Esophagus muscularis mucosa (tissue), 4 donors: Measurements from ENCODE around the gene ALDH16A1. TPM values are rescaled to one million over a fixed set of nuclear protein-coding genes. Genes with fewer than 3 reads are reported as not detected.

Source experiments
- DNase-seq: peaks from one replicate; pipeline ENCODE4 v3.0.0-alpha.2; 2017; ENCODE audit errors: extremely low spot score
- H3K27ac ChIP-seq, 4 donors: fragments of 200-600 bp; sonication (generic); replicated peaks in 1 of 4; 1 replicate in 3 of 4; 2 replicates in 1 of 4; pipeline ENCODE4 v1.5.1; 2016 to 2019; ENCODE audit warnings: mild to moderate bottlenecking in 1 of 4
- H3K27me3 ChIP-seq, 4 donors: fragments of 200-600 bp; sonication (generic); one replicate each; pipeline versions ENCODE4 v1.5.1 to v1.6.0; 2016 to 2019
- H3K36me3 ChIP-seq, 4 donors: fragments of 200-600 bp; sonication (generic); one replicate each; pipeline ENCODE4 v1.5.1; 2016 to 2019
- H3K4me1 ChIP-seq, 4 donors: fragments of 200-600 bp; sonication (generic); one replicate each; pipeline ENCODE4 v1.5.1; 2016 to 2019
- H3K4me3 ChIP-seq, 4 donors: fragments of 200-600 bp; sonication (generic); 1 replicate in 2 of 4; 2 replicates in 2 of 4; pipeline ENCODE4 v1.5.1; 2016 to 2019; ENCODE audit warnings: mild to moderate bottlenecking in 4 of 4, moderate library complexity in 1 of 4
- H3K9me3 ChIP-seq, 4 donors: fragments of 200-600 bp; sonication (generic); 1 replicate in 3 of 4; 2 replicates in 1 of 4; pipeline ENCODE4 v1.5.1; 2016 to 2019
- EP300 ChIP-seq: sonication (generic); formaldehyde crosslinking; IDR thresholded peaks from one replicate; pipeline ENCODE4 v1.6.1; 2017; ENCODE audit warnings: antibody characterized with exemption
- POLR2A ChIP-seq: fragments of 450-650 bp; IDR thresholded peaks from one replicate; pipeline ENCODE4 v1.6.1; 2017; ENCODE audit warnings: antibody characterized with exemption, moderate library complexity, mild to moderate bottlenecking, low read depth
- POLR2AphosphoS5 ChIP-seq, 2 donors: sonication (generic); formaldehyde crosslinking; IDR thresholded peaks; one replicate each; pipeline ENCODE4 v1.6.1; 2017; ENCODE audit warnings: antibody characterized with exemption in 2 of 2
- WGBS: methylation state at CpG from one replicate; pipeline ENCODE4 v1.1.5; 2018; 5-methylcytosine and 5-hydroxymethylcytosine counted together
- intact Hi-C: fragments of 100-400 bp; cut with DNase I; formaldehyde crosslinking; loops from one replicate; pipeline ENCODE4 v1.15.1; 2023
- total RNA-seq, 4 donors: library from RNA; depleted of rRNA; stranded (reverse); fragments of >200 nt; gene quantifications; one replicate each; pipeline versions ENCODE4 v1.1.0 to v1.2.1, GENCODE V29; 2016
- TF ChIP-seq, protein P1 (sequence below), 3 experiments: fragments of 200-600 bp in 2 of 3; fragments of 450-650 bp in 1 of 3; sonication (generic) in 2 of 3; IDR thresholded peaks; one replicate each; pipeline ENCODE4 v1.5.1; 2017 to 2019; ENCODE audit warnings: antibody characterized with exemption in 3 of 3, mild to moderate bottlenecking in 2 of 3, moderate library complexity in 1 of 3

Gene ALDH16A1
- total RNA-seq, 4 donors from 2014 or later: 22.1 to 29.1 (median 26.2) TPM

DNA sequence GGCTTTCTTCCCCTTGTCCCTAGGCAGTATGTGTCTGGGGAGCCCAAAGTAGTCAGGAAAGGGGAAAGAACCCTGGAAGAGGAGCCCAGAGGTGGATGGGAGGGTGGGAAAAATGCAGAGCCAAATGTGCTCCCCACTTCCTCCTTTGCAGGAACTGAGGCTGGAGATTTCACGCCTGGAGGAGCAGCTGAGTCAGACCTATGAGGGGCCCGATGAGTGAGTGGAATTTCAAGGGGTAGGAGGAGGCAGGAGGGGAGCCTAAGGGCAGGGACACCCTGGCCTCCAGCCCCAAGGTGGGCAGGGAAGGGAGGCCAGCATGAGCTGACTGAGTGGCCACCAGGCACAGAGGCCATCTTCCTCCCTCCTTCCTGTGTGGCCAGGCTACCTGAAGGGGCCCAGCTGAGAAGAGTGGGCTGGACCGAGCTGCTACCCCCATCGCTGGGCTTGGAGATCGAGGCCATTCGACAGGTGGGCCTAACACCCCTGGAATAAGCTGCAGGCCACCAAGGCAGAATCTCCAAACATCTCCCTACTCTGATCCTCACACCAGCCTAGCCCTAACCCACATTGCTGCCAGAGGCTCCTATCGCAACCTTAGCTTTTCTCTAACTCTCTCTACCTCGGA lies 44.1 kb upstream of the ALDH16A1 start:
- H3K36me3 ChIP-seq: no peaks in the 10 kb centered on the region

GRCh38 chr19:49409441-49410029 lies 43.5 kb upstream of the ALDH16A1 start:
- WGBS: 84% methylated on average over 5 of the region's 5 CpGs
- Histone ChIP-seq H3K4me3 (no peak overlapping the region), H3K36me3 (no peaks in the 10 kb centered on the region), H3K27ac (no peak overlapping the region), H3K27me3 (peaks cover 0 to 44% (median 0%) of the 10 kb centered on the region in 4 donors), H3K4me1 (no peaks in the 10 kb centered on the region), H3K9me3 (no peaks in the 10 kb centered on the region)
- DNase-seq: no peak
- TF ChIP-seq EP300: no peak
- intact Hi-C loops: no loop called here

More for the DNA sequence above, 44.1 kb upstream of the ALDH16A1 start:
- no peak overlapping the region for H3K27ac ChIP-seq
- WGBS: 84% methylated on average over 8 of the region's 8 CpGs
- no peaks in the 10 kb centered on the region for H3K4me1 ChIP-seq
- H3K9me3 ChIP-seq: no peaks in the 10 kb centered on the region
- intact Hi-C loops: no loop called here
- no peak overlapping the region for H3K4me3 ChIP-seq
- no peak for DNase-seq
- TF ChIP-seq, protein P1, sequence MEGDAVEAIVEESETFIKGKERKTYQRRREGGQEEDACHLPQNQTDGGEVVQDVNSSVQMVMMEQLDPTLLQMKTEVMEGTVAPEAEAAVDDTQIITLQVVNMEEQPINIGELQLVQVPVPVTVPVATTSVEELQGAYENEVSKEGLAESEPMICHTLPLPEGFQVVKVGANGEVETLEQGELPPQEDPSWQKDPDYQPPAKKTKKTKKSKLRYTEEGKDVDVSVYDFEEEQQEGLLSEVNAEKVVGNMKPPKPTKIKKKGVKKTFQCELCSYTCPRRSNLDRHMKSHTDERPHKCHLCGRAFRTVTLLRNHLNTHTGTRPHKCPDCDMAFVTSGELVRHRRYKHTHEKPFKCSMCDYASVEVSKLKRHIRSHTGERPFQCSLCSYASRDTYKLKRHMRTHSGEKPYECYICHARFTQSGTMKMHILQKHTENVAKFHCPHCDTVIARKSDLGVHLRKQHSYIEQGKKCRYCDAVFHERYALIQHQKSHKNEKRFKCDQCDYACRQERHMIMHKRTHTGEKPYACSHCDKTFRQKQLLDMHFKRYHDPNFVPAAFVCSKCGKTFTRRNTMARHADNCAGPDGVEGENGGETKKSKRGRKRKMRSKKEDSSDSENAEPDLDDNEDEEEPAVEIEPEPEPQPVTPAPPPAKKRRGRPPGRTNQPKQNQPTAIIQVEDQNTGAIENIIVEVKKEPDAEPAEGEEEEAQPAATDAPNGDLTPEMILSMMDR (IDR thresholded peaks at IDR 0.05): no peak
- no peak for TF ChIP-seq POLR2AphosphoS5 (IDR thresholded peaks at IDR 0.05)
- no peak for TF ChIP-seq POLR2A
- TF ChIP-seq EP300: no peak
- peaks cover 0 to 38% (median 0%) of the 10 kb centered on the region in 4 donors for H3K27me3 ChIP-seq

DNA sequence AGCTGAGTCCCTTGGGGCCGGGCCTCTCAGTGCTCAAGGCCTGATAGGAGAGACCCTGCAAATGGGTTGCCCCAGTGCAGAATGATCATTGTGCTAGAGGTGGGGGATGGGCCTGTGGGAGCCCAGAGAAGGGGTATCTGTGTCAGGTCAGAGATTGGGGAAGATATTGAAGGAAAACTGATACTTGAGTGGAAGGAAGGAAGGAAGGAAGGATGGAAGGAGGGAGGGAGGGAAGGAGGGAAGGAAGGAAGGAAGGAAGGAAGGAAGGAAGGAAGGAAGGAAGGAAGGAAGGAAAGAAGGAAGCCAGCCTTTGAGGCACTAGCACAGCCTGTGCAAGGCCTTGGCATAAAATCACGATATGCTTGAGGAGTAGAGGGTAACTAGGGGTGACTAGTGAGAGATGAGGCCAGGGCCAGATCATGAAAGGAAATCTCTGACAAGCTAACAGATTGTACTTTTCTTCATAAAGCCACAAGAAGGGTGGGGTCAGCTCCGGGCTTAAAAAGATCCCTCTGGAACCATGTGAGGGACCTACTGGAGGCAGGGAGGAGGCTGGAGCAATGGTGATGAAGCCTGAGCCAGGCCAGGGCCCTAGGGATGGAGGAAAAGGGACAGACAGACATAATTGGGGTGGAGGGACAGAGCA lies 41.2 kb upstream of the ALDH16A1 start:
- H3K4me3 ChIP-seq: no peak overlapping the region
- intact Hi-C loops: no loop called here
- 72% methylated on average over 3 of the region's 3 CpGs for WGBS
- no peaks in the 10 kb centered on the region for H3K9me3 ChIP-seq
- H3K4me1 ChIP-seq: no peaks in the 10 kb centered on the region
- H3K27me3 ChIP-seq: peaks cover 0 to 58% (median under 1%) of the 10 kb centered on the region in 4 donors
- no peaks in the 10 kb centered on the region for H3K36me3 ChIP-seq
- H3K27ac ChIP-seq: no peak overlapping the region
- TF ChIP-seq EP300: no peak
- TF ChIP-seq POLR2AphosphoS5 (IDR thresholded peaks at IDR 0.05): no peak
- TF ChIP-seq POLR2A: no peak
- TF ChIP-seq, protein P1 (IDR thresholded peaks at IDR 0.05): no peak
- no peak for DNase-seq

- DNase-seq: no peak
- WGBS: 82% methylated on average over 8 of the region's 9 CpGs
- H3K9me3 ChIP-seq: no peaks in the 10 kb centered on the region
- no peaks in the 10 kb centered on the region for H3K36me3 ChIP-seq
- H3K4me3 ChIP-seq: no peak overlapping the region
- TF ChIP-seq EP300 (no peak), POLR2A (no peak), POLR2AphosphoS5 (IDR thresholded peaks at IDR 0.05) (no peak)
- TF ChIP-seq, protein P1 (IDR thresholded peaks at IDR 0.05): no peak
- H3K27me3 ChIP-seq: peaks cover 0 to 63% (median 3%) of the 10 kb centered on the region in 4 donors
- intact Hi-C loops: no loop called here
- no peaks in the 10 kb centered on the region for H3K4me1 ChIP-seq
- H3K27ac ChIP-seq: no peak overlapping the region
Measured at GRCh38 chr19:49413348-49413747, 39.7 kb upstream of the ALDH16A1 start.

DNA sequence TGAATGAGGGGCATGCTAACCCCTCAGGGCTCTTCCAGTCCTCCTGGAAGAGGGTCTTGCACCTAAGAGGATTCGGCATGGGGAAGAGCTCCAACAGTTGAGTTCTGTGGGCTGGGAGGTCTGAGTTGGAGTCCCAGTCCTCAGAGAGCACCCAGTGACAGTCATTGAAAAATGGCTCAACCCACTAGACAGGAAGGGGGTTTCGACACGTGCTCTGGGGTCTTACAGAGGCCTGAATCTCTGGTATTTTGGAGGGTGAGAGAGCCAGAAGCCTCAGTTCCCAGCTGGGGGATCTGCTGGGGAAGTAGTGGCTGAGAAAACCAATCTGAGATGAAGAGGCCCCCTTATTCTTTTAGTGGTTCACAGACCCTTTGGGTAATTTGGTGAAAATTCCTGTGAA lies 38.8 kb upstream of the ALDH16A1 start:
- intact Hi-C loops: no loop called here
- WGBS: 67% methylated on average over 3 of the region's 3 CpGs
- Histone ChIP-seq H3K27ac (no peak overlapping the region), H3K27me3 (peaks cover 0 to 69% (median 3%) of the 10 kb centered on the region in 4 donors), H3K4me3 (no peak overlapping the region), H3K4me1 (no peaks in the 10 kb centered on the region), H3K9me3 (no peaks in the 10 kb centered on the region), H3K36me3 (no peaks in the 10 kb centered on the region)
- no peak for DNase-seq
- TF ChIP-seq POLR2AphosphoS5 (IDR thresholded peaks at IDR 0.05) (no peak), EP300 (no peak), POLR2A (no peak)
